Stomach (tissue), 4 donors: ENCODE measurements around the gene DSC3.

Source experiments
- POLR2A ChIP-seq, 4 donors: fragments of 450-650 bp; IDR thresholded peaks; one replicate each; pipeline ENCODE4 v1.6.1; 2016; ENCODE audit warnings: antibody characterized with exemption in 4 of 4, control low read depth in 2 of 4, mild to moderate bottlenecking in 1 of 4, moderate library complexity in 1 of 4
- POLR2AphosphoS5 ChIP-seq, 3 donors: sonication (generic); formaldehyde crosslinking; IDR thresholded peaks; one replicate each; pipeline ENCODE4 v1.6.1; 2016; ENCODE audit warnings: antibody characterized with exemption in 3 of 3
- TF ChIP-seq, protein P1 (sequence below), 7 experiments: fragments of 450-650 bp in 4 of 7; fragments of 200-600 bp in 3 of 7; sonication (generic) in 3 of 7; IDR thresholded peaks; one replicate each; pipeline ENCODE4 v1.5.1; 2016 to 2019; ENCODE audit warnings: antibody characterized with exemption in 7 of 7, control low read depth in 2 of 7, mild to moderate bottlenecking in 1 of 7

DNA sequence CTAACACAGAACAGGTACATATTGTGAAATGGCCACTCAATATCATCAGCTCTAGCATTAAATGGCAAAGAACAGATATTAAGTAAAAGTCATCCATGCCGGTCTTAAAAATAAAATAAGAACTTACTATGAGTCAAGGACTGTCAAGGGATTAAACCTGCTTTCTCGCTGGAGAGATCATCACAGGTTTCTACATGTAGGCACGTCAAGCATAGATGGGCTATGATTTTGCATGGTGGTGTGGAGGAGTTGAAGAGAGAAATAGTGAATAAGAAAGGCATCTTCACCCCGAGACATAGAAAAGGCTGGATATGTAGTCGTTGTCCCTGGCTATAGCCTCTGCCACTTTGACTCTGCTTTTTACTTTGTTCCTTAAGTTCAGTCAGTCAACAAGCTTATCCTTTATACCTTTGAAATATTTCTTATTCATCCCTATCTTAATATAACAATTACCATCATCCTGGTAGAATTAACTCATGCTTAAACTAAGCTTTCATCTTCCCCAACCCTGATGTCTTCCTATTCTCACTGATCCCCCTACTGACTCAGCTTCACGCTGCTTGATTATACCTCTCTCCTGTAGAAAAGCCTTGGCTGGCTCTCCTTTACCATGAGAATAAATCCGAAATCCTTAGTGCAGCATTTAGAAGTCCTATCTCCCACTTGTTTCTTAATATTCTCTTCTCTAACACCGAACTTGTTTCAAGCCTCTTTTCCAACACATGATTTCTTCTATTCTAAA, 42.5 kb downstream of the DSC3 start:
- TF ChIP-seq, protein P1, sequence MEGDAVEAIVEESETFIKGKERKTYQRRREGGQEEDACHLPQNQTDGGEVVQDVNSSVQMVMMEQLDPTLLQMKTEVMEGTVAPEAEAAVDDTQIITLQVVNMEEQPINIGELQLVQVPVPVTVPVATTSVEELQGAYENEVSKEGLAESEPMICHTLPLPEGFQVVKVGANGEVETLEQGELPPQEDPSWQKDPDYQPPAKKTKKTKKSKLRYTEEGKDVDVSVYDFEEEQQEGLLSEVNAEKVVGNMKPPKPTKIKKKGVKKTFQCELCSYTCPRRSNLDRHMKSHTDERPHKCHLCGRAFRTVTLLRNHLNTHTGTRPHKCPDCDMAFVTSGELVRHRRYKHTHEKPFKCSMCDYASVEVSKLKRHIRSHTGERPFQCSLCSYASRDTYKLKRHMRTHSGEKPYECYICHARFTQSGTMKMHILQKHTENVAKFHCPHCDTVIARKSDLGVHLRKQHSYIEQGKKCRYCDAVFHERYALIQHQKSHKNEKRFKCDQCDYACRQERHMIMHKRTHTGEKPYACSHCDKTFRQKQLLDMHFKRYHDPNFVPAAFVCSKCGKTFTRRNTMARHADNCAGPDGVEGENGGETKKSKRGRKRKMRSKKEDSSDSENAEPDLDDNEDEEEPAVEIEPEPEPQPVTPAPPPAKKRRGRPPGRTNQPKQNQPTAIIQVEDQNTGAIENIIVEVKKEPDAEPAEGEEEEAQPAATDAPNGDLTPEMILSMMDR (IDR thresholded peaks at IDR 0.05), result no peak
- TF ChIP-seq POLR2A (IDR thresholded peaks at IDR 0.05) (no peak), POLR2AphosphoS5 (IDR thresholded peaks at IDR 0.05) (no peak)
